Keratinocyte (primary cell): Measurements from ENCODE around the gene UPB1. TPM values are rescaled to one million over a fixed set of nuclear protein-coding genes. Genes with fewer than 3 reads are reported as not detected.
"Not testable (repeated sequence)": the region's sequence is repeated elsewhere in the genome, so short reads cannot be mapped to it uniquely, and the experiment has no call there.

ENCODE experiments used
- DNase-seq: peaks from one replicate; pipeline ENCODE4 v3.0.0-alpha.2; 2011; ENCODE audit warnings: low read depth, missing footprints, low spot score
- FAIRE-seq: peaks from 2 replicates; lab custom pipeline; 2011; peaks lifted over from hg19 to GRCh38; lab: Jason Lieb, UNC
- H2AFZ ChIP-seq: 2 replicates; pipeline ENCODE4 v1.6.0; 2012; ENCODE audit warnings: low read length, control low read depth, inconsistent platforms; ENCODE audit not compliant: control insufficient read depth
- H3K27ac ChIP-seq: 2 replicates; pipeline ENCODE4 v1.5.1; 2011; ENCODE audit warnings: low read length; ENCODE audit not compliant: control insufficient read depth, insufficient read depth
- H3K27me3 ChIP-seq: 3 replicates; pipeline ENCODE4 v1.6.0; 2011; ENCODE audit warnings: low read length; ENCODE audit not compliant: control insufficient read depth, insufficient read depth; ENCODE audit errors: extremely low read depth
- H3K36me3 ChIP-seq, 2 experiments: 2 replicates in 1 of 2; 3 replicates in 1 of 2; pipeline ENCODE4 v1.5.1; 2011; ENCODE audit warnings: low read length in 2 of 2, mild to moderate bottlenecking in 1 of 2; ENCODE audit not compliant: control insufficient read depth in 2 of 2, insufficient read depth in 2 of 2; ENCODE audit errors: extremely low read depth in 1 of 2
- H3K4me1 ChIP-seq: 3 replicates; pipeline ENCODE4 v1.5.1; 2011; ENCODE audit warnings: low read length; ENCODE audit not compliant: control insufficient read depth, insufficient read depth; ENCODE audit errors: extremely low read depth
- H3K4me2 ChIP-seq: 3 replicates; pipeline ENCODE4 v1.6.0; 2011; ENCODE audit warnings: low read depth, low read length; ENCODE audit not compliant: control insufficient read depth, insufficient read depth; ENCODE audit errors: extremely low read depth
- H3K4me3 ChIP-seq, 3 experiments: fragments of 200-600 bp in 1 of 3; sonication (generic) in 1 of 3; 2 replicates in 2 of 3; 3 replicates in 1 of 3; pipeline ENCODE4 v1.5.1; 2011 to 2016; ENCODE audit warnings: low read length in 3 of 3, mild to moderate bottlenecking in 3 of 3, control low read depth in 2 of 3, inconsistent platforms in 1 of 3, low read depth in 1 of 3, mixed read lengths in 1 of 3, mixed run types in 1 of 3, moderate library complexity in 1 of 3; ENCODE audit not compliant: control insufficient read depth in 2 of 3, insufficient read depth in 2 of 3; ENCODE audit errors: extremely low read depth in 1 of 3
- H3K79me2 ChIP-seq: 2 replicates; pipeline ENCODE4 v1.6.0; 2012; ENCODE audit warnings: low read length; ENCODE audit not compliant: control insufficient read depth, insufficient read depth
- H3K9ac ChIP-seq: 3 replicates; pipeline ENCODE4 v1.6.0; 2011; ENCODE audit warnings: low read length; ENCODE audit not compliant: control insufficient read depth, insufficient read depth; ENCODE audit errors: extremely low read depth
- H3K9me1 ChIP-seq: 3 replicates; pipeline ENCODE4 v1.6.0; 2011; ENCODE audit warnings: low read length; ENCODE audit not compliant: control insufficient read depth, insufficient read depth; ENCODE audit errors: extremely low read depth
- H3K9me3 ChIP-seq: 2 replicates; pipeline ENCODE4 v1.5.1; 2012; ENCODE audit warnings: low read depth, low read length; ENCODE audit not compliant: control insufficient read depth
- H4K20me1 ChIP-seq: 3 replicates; pipeline ENCODE4 v1.6.0; 2011; ENCODE audit warnings: low read length; ENCODE audit not compliant: control insufficient read depth, insufficient read depth; ENCODE audit errors: extremely low read depth
- CTCF ChIP-seq, 3 experiments: IDR thresholded peaks in 1 of 3; conservative IDR thresholded peaks in 1 of 3; optimal IDR thresholded peaks in 1 of 3; 2 replicates in 2 of 3; 3 replicates in 1 of 3; pipeline versions ENCODE3 to v1.5.1; 2011; ENCODE audit warnings: low read length in 3 of 3, mild to moderate bottlenecking in 3 of 3, moderate library complexity in 2 of 3, control low read depth in 1 of 3, inconsistent platforms in 1 of 3; ENCODE audit not compliant: insufficient read depth in 2 of 3; ENCODE audit errors: extremely low read depth in 1 of 3
- EZH2 ChIP-seq: IDR thresholded peaks from one replicate; pipeline ENCODE4 v1.6.1; 2012; ENCODE audit warnings: inconsistent platforms, mild to moderate bottlenecking, low read length, moderate library complexity
- dilution Hi-C: fragments of 300-500 bp; cut with MboI; formaldehyde crosslinking; loops from one replicate; pipeline ENCODE4 v1.7.0; 2020; ENCODE audit warnings: low sequenced_read_pairs; ENCODE audit not compliant: extremely low pct_ligation_motif_present
- polyA plus RNA-seq, 5 experiments: library from polyadenylated mRNA; depleted of rRNA in 3 of 5; stranded (reverse) in 3 of 5; stranded (forward) in 1 of 5; unstranded in 1 of 5; fragments of >200 nt; gene quantifications; 1 replicate in 1 of 5; 2 replicates in 3 of 5; 3 replicates in 1 of 5; pipeline versions ENCODE4 v1.2.1 to v1.2.3, GENCODE V29; 2011 to 2012; ENCODE audit warnings: missing spikeins in 2 of 5, low read depth in 1 of 5, low replicate concordance in 1 of 5

UPB1 gene
- polyA plus RNA-seq, 1 donor (not counting 4 experiments of a cell fraction or from before 2014, with no cell fraction given), result not detected

GRCh38 chr22:24486501-24486921, 8.6 kb upstream of the UPB1 start:
- peak; percentile 54 for DNase-seq

GRCh38 chr22:24489011-24489410, 6.1 kb upstream of the UPB1 start:
- no peaks in the 10 kb centered on the region for H3K79me2 ChIP-seq
- no peak overlapping the region for H3K9ac ChIP-seq
- FAIRE-seq, result no peak

More at GRCh38 chr22:24486501-24486921, 8.6 kb upstream of the UPB1 start:
- Histone ChIP-seq H3K9ac (no peak overlapping the region), H3K4me2 (peak overlapping the region; percentile 18), H3K9me1 (no peaks in the 10 kb centered on the region), H3K27me3 (no peaks in the 10 kb centered on the region), H4K20me1 (no peaks in the 10 kb centered on the region), H3K4me3 (no peak overlapping the region), H2AFZ (no peak overlapping the region), H3K9me3 (no peaks in the 10 kb centered on the region), H3K27ac (no peak overlapping the region), H3K4me1 (peaks cover 58% of the 10 kb centered on the region), H3K36me3 (no peaks in the 10 kb centered on the region), H3K79me2 (no peaks in the 10 kb centered on the region)
- peak; percentile 94 for FAIRE-seq
- TF ChIP-seq CTCF (optimal IDR thresholded peaks at IDR 0.05 in 1 of 3, IDR thresholded peaks at IDR 0.05 in 1 of 3, conservative IDR thresholded peaks at IDR 0.05 in 1 of 3; ENCODE audit: extremely low read depth in 1 of 3, insufficient read depth in 2 of 3, low read length in 3 of 3), result no peak
- no peak for TF ChIP-seq EZH2
- dilution Hi-C loops, result no loop called here

GRCh38 chr22:24489434-24489833, 5.7 kb upstream of the UPB1 start:
- H3K27ac ChIP-seq, H3K79me2 ChIP-seq, H3K4me2 ChIP-seq, H4K20me1 ChIP-seq, H3K9me1 ChIP-seq, DNase-seq, H3K4me3 ChIP-seq, H3K9me3 ChIP-seq, H2AFZ ChIP-seq, H3K36me3 ChIP-seq, dilution Hi-C loops, H3K9ac ChIP-seq, FAIRE-seq: not testable (repeated sequence)
- Histone ChIP-seq H3K4me1 (peaks cover 32% of the 10 kb centered on the region), H3K27me3 (peaks cover 11% of the 10 kb centered on the region)

More at GRCh38 chr22:24489011-24489410, 6.1 kb upstream of the UPB1 start:
- Histone ChIP-seq H3K27me3 (peaks cover 7% of the 10 kb centered on the region), H3K27ac (no peak overlapping the region), H4K20me1 (no peaks in the 10 kb centered on the region), H3K36me3 (no peaks in the 10 kb centered on the region), H3K9me1 (no peaks in the 10 kb centered on the region), H3K4me2 (no peak overlapping the region), H3K4me1 (peaks cover 37% of the 10 kb centered on the region), H3K4me3 (no peak overlapping the region), H2AFZ (no peak overlapping the region), H3K9me3 (no peaks in the 10 kb centered on the region)
- dilution Hi-C loops, result no loop called here
- TF ChIP-seq EZH2, result no peak
- DNase-seq, result no peak
